Hepatocyte (in vitro differentiated cells): ENCODE data around the gene RPL4.

Experiments
- CTCF ChIP-seq: fragments of 200-600 bp; sonication (generic); IDR thresholded peaks from 2 replicates; pipeline ENCODE4 v1.5.1; 2016; ENCODE audit warnings: antibody characterized with exemption, mild to moderate bottlenecking; ENCODE audit not compliant: poor library complexity
- EZH2phosphoT487 ChIP-seq: fragments of 200-600 bp; sonication (generic); IDR thresholded peaks from one replicate; pipeline ENCODE4 v1.6.1; 2018; ENCODE audit warnings: antibody characterized with exemption, mild to moderate bottlenecking, low read depth, moderate library complexity; ENCODE audit not compliant: unreplicated experiment, severe bottlenecking

DNA sequence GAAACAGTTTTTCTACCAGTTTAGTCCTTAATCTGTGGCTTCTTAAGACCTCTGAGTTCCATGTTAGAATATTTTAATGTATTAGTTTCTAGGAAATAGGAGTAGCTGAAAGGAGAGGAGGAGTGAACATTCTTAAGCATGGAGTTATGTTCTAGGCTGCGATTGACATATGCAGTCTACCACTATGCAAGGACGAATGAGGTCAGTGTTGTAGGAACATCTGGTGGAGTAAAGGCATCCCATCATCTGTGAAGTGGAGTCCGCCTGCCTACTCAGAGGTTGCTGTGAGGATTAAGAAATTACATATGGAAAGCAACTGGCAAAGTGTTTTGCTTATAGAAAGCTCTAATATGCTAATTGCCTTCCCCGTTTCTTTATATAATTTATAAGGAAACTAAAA lies 52.2 kb downstream of the RPL4 start:
- TF ChIP-seq CTCF, result no peak
- no peak for TF ChIP-seq EZH2phosphoT487
